DND-41 (cell line): ENCODE measurements around the gene MKI67.

Experiments
- CTCF ChIP-seq: IDR thresholded peaks from 2 replicates; pipeline ENCODE4 v1.5.1; 2012; ENCODE audit warnings: borderline replicate concordance, low read length, moderate library complexity, mild to moderate bottlenecking; ENCODE audit not compliant: poor library complexity, severe bottlenecking; ENCODE audit errors: extremely low read depth
- EZH2 ChIP-seq: IDR thresholded peaks from 3 replicates; pipeline ENCODE4 v1.6.1; 2012; ENCODE audit warnings: borderline replicate concordance, low read depth, mild to moderate bottlenecking, moderate library complexity, low read length, inconsistent platforms; ENCODE audit not compliant: severe bottlenecking

GRCh38 chr10:128081720-128082119 is 44.5 kb downstream of the MKI67 start:
- no peak for TF ChIP-seq EZH2
- TF ChIP-seq CTCF: no peak
